Measurements from ENCODE around the gene SERINC3.
"Not testable (repeated sequence)": the region's sequence is repeated elsewhere in the genome, so short reads cannot be mapped to it uniquely, and the experiment has no call there.

The SERINC3 gene

GRCh38 chr20:44521484-44522481, at the start of gene SERINC3:
Gene SERINC3 (minus strand): TSS chr20:44522070. CDS start chr20:44521951, 119 bp downstream.
- peak within 1 kb of the TSS; percentile 100 for H3K4me3 ChIP-seq (ENCODE audit: low read depth, low read length)
- peak; percentile 97 for DNase-seq (ENCODE audit: low read depth, low spot score)
- in situ Hi-C loops (cut with HindIII; ENCODE audit: low sequenced_read_pairs), result no loop called here
- TF ChIP-seq, protein P1, sequence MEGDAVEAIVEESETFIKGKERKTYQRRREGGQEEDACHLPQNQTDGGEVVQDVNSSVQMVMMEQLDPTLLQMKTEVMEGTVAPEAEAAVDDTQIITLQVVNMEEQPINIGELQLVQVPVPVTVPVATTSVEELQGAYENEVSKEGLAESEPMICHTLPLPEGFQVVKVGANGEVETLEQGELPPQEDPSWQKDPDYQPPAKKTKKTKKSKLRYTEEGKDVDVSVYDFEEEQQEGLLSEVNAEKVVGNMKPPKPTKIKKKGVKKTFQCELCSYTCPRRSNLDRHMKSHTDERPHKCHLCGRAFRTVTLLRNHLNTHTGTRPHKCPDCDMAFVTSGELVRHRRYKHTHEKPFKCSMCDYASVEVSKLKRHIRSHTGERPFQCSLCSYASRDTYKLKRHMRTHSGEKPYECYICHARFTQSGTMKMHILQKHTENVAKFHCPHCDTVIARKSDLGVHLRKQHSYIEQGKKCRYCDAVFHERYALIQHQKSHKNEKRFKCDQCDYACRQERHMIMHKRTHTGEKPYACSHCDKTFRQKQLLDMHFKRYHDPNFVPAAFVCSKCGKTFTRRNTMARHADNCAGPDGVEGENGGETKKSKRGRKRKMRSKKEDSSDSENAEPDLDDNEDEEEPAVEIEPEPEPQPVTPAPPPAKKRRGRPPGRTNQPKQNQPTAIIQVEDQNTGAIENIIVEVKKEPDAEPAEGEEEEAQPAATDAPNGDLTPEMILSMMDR (IDR thresholded peaks at IDR 0.05; ENCODE audit: low read depth, low read length), result peak; percentile 20

DNA sequence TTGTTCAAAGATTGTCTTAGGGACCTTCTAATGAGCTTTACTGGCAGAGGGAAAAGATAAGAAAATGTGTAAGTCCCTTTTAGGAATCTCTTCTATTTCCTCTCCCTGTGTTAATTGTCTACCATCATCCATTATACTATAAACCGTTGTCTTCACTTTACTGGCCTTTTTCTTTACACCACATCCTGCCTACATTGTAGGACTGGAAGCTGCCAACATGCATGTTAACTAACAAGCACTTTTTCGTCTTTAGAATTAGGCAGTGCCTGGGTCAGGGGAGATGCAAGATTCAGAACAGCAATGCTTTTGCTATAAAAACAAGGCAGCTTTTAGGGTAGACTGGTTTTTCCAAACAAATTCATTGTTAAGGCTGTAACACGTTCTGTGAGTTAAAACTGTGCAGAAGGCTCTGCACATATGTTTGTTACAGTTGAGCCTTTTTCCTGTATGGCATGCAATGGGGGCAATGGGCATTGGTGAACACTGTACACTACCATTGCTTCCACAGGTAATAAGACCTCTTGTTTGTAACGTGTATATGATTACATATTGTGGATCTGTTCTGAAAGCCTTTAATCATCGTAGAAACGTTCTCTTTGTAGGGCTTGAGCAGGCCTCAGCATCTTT, 49.6 kb upstream of the SERINC3 start:
- in situ Hi-C loops (cut with HindIII; ENCODE audit: low sequenced_read_pairs), result no loop called here
- DNase-seq (ENCODE audit: low read depth, low spot score), result no peak
- H3K4me3 ChIP-seq (ENCODE audit: low read depth, low read length), result no peak overlapping the region
- TF ChIP-seq, protein P1 (IDR thresholded peaks at IDR 0.05; ENCODE audit: low read depth, low read length), result no peak

DNA sequence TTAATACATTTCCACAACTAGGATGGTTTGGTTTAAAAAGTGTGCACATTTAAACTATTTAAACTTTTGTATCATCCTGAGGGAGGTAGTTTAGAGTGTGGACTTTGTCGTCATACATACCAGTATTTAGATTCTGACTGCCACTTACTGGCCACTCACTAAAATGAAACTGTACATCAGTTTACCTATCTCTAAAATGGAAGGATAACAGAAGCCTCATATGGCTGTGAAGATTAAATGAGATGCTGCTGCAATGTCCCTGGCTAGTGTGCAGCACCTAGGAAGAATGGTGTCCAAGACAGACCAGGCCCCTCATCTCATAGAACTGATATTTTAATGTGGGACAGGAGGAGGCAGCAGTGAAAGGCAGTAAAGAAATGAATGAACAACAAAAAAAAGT, 48.5 kb upstream of the SERINC3 start:
- in situ Hi-C loops (cut with HindIII; ENCODE audit: low sequenced_read_pairs), result no loop called here
- H3K4me3 ChIP-seq (ENCODE audit: low read depth, low read length), result no peak overlapping the region
- no peak for DNase-seq (ENCODE audit: low read depth, low spot score)
- TF ChIP-seq, protein P1 (IDR thresholded peaks at IDR 0.05; ENCODE audit: low read depth, low read length), result no peak

DNA sequence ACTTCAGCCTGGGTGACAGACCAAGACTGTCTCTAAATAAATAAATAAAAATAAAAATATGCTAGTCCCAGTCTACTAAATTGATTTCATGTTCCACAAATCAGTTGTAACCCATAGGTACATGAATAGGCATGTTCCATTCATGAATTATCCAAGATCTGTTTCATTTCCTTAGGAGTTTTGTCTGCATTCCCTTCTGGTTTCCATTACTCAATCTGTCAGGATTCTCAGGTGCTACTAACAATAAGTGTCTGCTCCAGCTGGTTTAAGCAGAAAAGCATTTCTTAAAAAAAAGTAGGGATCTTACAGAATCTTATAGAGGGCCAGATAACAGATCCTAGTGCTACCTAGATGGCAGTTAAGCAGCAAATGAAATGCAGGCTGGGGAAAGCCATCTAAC, 44.9 kb upstream of the SERINC3 start:
- DNase-seq (ENCODE audit: low read depth, low spot score), result no peak
- no peak overlapping the region for H3K4me3 ChIP-seq (ENCODE audit: low read depth, low read length)
- in situ Hi-C loops (cut with HindIII; ENCODE audit: low sequenced_read_pairs), result no loop called here
- TF ChIP-seq, protein P1 (IDR thresholded peaks at IDR 0.05; ENCODE audit: low read depth, low read length), result no peak

- H3K4me3 ChIP-seq (ENCODE audit: low read depth, low read length), result no peak overlapping the region
- TF ChIP-seq, protein P1 (IDR thresholded peaks at IDR 0.05; ENCODE audit: low read depth, low read length), result no peak
- in situ Hi-C loops (cut with HindIII; ENCODE audit: low sequenced_read_pairs), result no loop called here
- no peak for DNase-seq (ENCODE audit: low read depth, low spot score)
Observed at GRCh38 chr20:44566018-44566417, 44.1 kb upstream of the SERINC3 start.

- H3K4me3 ChIP-seq (ENCODE audit: low read depth, low read length), result no peak overlapping the region
- TF ChIP-seq, protein P1 (IDR thresholded peaks at IDR 0.05; ENCODE audit: low read depth, low read length), result no peak
- DNase-seq (ENCODE audit: low read depth, low spot score), result no peak
- in situ Hi-C loops (cut with HindIII; ENCODE audit: low sequenced_read_pairs), result no loop called here
Observed at GRCh38 chr20:44561876-44562275, 40.0 kb upstream of the SERINC3 start.

GRCh38 chr20:44560818-44561217, 38.9 kb upstream of the SERINC3 start:
- H3K4me3 ChIP-seq (ENCODE audit: low read depth, low read length); DNase-seq (ENCODE audit: low read depth, low spot score); in situ Hi-C loops (cut with HindIII; ENCODE audit: low sequenced_read_pairs): not testable (repeated sequence)
